NT2/D1 (cell line): Measurements from ENCODE around the gene CPLANE2.

Source experiments
- SUZ12 ChIP-seq: IDR thresholded peaks from 2 replicates; pipeline ENCODE4 v1.6.1; 2011; ENCODE audit not compliant: insufficient read length, insufficient read depth; ENCODE audit errors: extremely low read depth
- YY1 ChIP-seq: IDR thresholded peaks from 2 replicates; pipeline ENCODE4 v1.6.1; 2011; ENCODE audit not compliant: insufficient read length, insufficient read depth
- ZNF274 ChIP-seq: IDR thresholded peaks from 2 replicates; pipeline ENCODE4 v1.6.1; 2011; ENCODE audit warnings: mild to moderate bottlenecking, low read depth, low read length

- no peak for TF ChIP-seq SUZ12
- TF ChIP-seq YY1: no peak
- no peak for TF ChIP-seq ZNF274
Observed at GRCh38 chr1:16267690-16268180, 30.8 kb upstream of the CPLANE2 start.
